Ishikawa (cell line): ENCODE data around the gene SERGEF.
A peak's percentile ranks its signal among the peaks of the same experiment; 100 is the strongest.

Experiments
- CEBPB ChIP-seq: IDR thresholded peaks from 2 replicates; pipeline ENCODE4 v1.6.1; 2012
- CREB1 ChIP-seq: IDR thresholded peaks from 2 replicates; pipeline ENCODE4 v1.6.1; 2012; ENCODE audit warnings: low read depth
- EGR1 ChIP-seq: IDR thresholded peaks from 2 replicates; pipeline ENCODE4 v1.6.1; 2012
- EP300 ChIP-seq: IDR thresholded peaks from 2 replicates; pipeline ENCODE4 v1.6.1; 2012; ENCODE audit warnings: borderline replicate concordance
- FOXM1 ChIP-seq: IDR thresholded peaks from 2 replicates; pipeline ENCODE4 v1.6.1; 2012; ENCODE audit warnings: low read depth, borderline replicate concordance
- MAX ChIP-seq: IDR thresholded peaks from 2 replicates; pipeline ENCODE4 v1.6.1; 2012
- NFIC ChIP-seq: IDR thresholded peaks from 2 replicates; pipeline ENCODE4 v1.6.1; 2012
- RAD21 ChIP-seq: IDR thresholded peaks from 2 replicates; pipeline ENCODE4 v1.6.1; 2012; ENCODE audit warnings: low read depth
- REST ChIP-seq: IDR thresholded peaks from 2 replicates; pipeline ENCODE4 v1.6.1; 2012; ENCODE audit warnings: low read depth, mild to moderate bottlenecking
- TAF1 ChIP-seq: IDR thresholded peaks from 2 replicates; pipeline ENCODE4 v1.6.1; 2012; ENCODE audit warnings: low read depth, mild to moderate bottlenecking
- TCF12 ChIP-seq: IDR thresholded peaks from 2 replicates; pipeline ENCODE4 v1.6.1; 2012; ENCODE audit warnings: low read depth
- TEAD4 ChIP-seq: IDR thresholded peaks from 2 replicates; pipeline ENCODE4 v1.6.1; 2012
- USF1 ChIP-seq: IDR thresholded peaks from 2 replicates; pipeline ENCODE4 v1.6.1; 2012
- YY1 ChIP-seq: IDR thresholded peaks from 2 replicates; pipeline ENCODE4 v1.6.1; 2012; ENCODE audit warnings: low read depth
- ZBTB7A ChIP-seq: IDR thresholded peaks from 2 replicates; pipeline ENCODE4 v1.6.1; 2012; ENCODE audit warnings: low read depth

SERGEF gene

GRCh38 chr11:18050848-18051247 is 38.0 kb upstream of the SERGEF start:
- TF ChIP-seq EGR1 (no peak), YY1 (no peak), ZBTB7A (no peak), CREB1 (no peak), CEBPB (no peak), NFIC (no peak), MAX (no peak), RAD21 (no peak), TEAD4 (no peak), REST (no peak), FOXM1 (no peak), TAF1 (no peak), EP300 (no peak), USF1 (no peak), TCF12 (no peak)

GRCh38 chr11:18046116-18046777 is 33.4 kb upstream of the SERGEF start, which contains the start of gene TPH1:
Gene TPH1 (minus strand): TSS chr11:18046269. CDS start chr11:18040762, 5,507 bp downstream.
- TF ChIP-seq TAF1 (no peak), USF1 (no peak), EGR1 (no peak), RAD21 (no peak), FOXM1 (no peak), REST (no peak), EP300 (no peak), MAX (peak; percentile 43)

GRCh38 chr11:18036456-18036855 is 23.6 kb upstream of the SERGEF start:
- TF ChIP-seq CEBPB (no peak), USF1 (no peak), TEAD4 (no peak), TAF1 (no peak), YY1 (no peak), RAD21 (no peak), FOXM1 (no peak), EP300 (no peak), CREB1 (no peak), TCF12 (no peak), REST (no peak), MAX (no peak), ZBTB7A (no peak), EGR1 (no peak), NFIC (no peak)

GRCh38 chr11:18027475-18027874 is 14.6 kb upstream of the SERGEF start:
- TF ChIP-seq ZBTB7A = no peak
- TF ChIP-seq CEBPB = no peak
- TF ChIP-seq EGR1 = no peak
- TF ChIP-seq NFIC = no peak
- TF ChIP-seq EP300 = no peak
- TF ChIP-seq MAX = no peak
- TF ChIP-seq TAF1 = no peak
- no peak for TF ChIP-seq YY1
- no peak for TF ChIP-seq FOXM1
- no peak for TF ChIP-seq USF1
- TF ChIP-seq TEAD4 = no peak
- no peak for TF ChIP-seq RAD21
- no peak for TF ChIP-seq CREB1
- no peak for TF ChIP-seq TCF12
- TF ChIP-seq REST = no peak
